ENCODE results near the gene ITGA3. TPM values are rescaled to one million over a fixed set of nuclear protein-coding genes. Genes with fewer than 3 reads are reported as not detected.
"Not testable (repeated sequence)": the region's sequence is repeated elsewhere in the genome, so short reads cannot be mapped to it uniquely, and the experiment has no call there.

Gene ITGA3
- polyA plus RNA-seq, 1 donor = 41.8 TPM

DNA sequence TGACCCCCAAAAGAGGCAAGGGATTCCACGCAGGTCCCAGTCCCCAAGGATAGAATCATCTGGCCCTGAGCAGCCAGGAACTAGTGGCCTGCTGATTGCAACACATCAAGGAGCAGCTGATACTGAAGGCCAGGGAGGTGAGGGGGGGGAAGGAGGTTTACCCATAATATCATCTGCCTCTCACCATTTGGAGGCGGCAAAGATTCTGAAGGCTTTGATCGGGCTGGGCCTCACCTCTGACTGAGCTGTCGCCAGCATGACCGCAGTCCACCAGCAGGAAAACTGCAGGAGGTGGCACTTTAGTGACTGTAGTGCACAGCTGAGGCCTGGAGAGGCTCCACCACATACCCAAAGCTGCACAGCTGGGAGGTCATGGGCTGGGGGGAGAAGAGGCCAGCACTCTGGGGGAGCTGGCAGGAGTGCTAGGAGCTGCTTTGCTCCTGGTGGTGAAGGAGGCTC is 20.5 kb upstream of the ITGA3 start:
- DNase-seq = no peak

DNA sequence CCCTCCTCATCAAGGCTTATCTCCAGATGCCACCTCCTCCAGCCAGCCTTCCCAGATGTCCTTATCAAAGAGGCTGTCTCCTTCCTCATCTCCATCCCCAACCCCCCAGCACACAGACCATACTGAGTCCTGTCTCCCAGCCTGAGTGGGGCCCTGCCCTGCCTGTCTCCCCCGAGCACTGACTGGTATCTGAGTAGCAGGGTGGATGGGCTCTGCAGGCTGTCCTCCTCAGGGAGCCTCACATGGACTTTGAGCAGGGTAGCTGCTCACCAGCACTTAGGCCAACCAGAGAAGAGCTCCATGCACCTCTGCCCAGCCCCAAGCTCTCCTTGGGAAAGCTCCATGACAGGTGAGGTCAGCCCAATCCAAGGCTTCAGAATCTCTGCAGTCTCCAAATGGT is 20.0 kb upstream of the ITGA3 start:
- no peak for DNase-seq

DNA sequence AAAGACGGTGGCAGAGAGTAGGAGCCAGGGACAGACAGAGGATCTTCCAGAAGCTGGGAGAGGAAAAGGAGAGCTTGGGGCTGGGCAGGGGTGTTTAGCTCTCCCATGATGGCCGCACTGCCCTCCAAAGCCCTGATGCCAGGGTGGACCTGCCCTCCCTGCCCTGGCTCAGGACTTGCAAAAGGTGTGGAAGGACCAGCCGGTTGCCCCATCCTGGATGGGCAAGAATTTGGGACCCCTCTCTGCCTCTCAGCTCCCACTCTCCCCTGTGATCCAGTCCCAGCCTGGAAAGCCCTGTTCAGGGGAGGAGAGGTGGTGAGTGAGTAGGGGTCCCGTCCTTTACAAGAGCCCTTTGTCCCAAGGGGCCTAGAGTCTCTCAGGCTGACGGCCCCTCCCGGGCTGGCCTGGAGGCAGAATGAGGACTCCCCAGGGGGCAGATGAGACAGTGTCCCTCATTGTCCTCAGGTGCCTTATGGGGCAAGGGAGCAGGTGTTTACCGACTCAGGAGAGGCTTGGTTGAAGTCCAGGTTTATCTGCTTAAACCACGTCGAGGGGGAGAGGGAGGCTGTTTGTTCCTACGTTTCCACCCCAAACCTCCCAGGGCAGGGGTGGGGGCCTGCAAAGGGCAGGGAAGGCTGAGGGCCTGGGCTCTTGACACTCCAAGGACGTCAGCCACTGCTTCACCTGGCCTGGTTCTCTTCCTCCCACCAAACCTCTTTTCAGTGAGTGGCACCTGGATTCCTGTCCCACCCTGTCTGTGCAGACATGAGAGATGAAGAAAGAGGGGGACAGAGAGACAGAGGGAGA is 19.3 kb upstream of the ITGA3 start:
- no peak for DNase-seq

DNA sequence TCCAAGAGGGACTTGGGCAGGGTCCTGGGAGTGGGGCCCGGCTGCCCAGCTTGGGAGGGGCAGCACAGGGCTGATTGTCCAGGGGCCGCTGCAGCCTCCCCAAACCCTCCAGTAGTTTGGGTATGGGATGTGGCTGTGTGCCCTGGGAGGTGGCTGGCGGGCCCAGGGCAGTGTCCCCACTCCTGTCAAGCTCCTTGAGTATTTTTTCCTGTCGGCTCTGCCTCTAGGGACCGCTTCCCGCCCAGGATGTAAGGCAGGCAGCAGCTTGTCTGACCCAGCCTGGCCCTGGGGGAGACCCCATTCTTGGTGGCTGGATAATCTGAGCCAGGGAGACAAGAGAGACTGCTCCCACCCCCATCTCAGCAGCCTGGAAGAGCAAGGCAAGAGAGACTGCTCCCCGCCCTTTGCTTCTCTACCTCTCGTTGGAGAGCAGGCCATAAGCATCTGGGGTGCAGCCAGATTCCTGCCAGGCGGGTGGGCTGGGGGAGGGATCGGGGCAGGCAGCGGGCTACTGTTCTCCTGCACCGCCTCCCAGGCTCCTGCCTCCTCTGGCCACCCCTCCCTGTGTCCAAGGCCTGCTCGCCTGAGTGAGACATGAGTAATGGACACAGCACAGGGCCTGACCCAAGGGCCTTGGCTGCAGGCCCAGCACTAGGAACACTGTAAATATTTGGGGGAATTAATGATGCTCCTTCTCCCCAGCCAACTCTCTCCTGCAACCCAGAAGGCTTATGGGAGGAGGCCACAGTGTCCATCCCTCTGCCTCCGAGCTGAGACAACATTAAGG is 18.4 kb upstream of the ITGA3 start:
- no peak for DNase-seq

DNA sequence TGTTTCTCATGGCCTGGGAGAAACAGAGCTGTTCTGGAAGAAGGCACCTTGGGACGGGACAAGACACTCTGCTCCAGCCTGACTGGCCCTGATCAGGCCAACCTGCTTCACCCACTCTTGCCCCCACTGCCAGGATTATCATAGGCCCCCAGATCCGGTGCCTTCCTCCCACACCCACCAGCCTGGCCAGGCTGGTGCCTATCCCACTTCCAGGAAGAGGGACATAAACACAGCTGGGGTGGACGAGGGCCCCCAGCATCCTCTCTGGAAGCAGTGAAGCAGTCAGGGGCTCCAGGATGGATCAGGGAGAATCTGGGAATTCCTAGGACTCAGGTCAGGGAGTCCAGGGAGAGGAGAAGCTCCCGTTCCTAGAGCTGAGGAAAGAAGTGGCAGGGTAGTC is 16.9 kb upstream of the ITGA3 start:
- DNase-seq = no peak

DNA sequence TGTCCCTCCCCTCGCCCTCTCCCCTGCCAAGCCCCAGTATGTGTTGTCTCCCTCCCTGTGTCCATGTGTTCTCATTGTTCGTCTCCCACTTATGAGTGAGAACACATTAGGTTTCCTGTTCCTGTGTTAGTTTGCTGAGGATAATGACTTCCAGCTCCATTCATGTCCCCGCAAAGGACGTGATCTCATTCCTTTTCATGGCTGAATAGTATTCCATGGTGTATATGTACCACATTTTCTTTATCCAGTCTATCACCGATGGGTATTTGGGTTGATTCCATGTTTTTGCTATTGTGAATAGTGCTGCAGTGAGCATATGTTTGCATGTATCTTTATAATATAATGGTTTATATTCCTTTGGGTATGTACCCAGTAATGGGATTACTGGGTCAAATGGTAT is 15.4 kb upstream of the ITGA3 start:
- not testable (repeated sequence) for DNase-seq

DNA sequence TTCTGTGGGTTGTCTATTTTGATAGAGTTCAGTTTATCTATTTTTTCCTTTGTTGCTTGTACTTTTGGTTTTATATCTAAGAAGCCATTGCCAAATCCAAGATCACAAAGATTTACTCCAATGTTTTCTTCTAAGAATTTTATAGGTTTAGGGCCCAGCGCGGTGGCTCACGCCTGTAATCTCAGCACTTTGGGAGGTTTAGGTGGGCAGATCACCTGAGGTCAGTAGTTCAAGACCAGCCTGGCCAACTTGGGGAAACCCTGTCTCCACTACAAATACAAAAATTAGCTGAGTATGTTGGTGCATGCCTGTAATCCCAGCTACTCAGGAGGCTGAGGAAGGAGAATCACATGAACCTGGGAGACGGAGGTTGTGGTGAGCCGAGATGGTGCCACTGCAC is 13.7 kb upstream of the ITGA3 start:
- DNase-seq = no peak

DNA sequence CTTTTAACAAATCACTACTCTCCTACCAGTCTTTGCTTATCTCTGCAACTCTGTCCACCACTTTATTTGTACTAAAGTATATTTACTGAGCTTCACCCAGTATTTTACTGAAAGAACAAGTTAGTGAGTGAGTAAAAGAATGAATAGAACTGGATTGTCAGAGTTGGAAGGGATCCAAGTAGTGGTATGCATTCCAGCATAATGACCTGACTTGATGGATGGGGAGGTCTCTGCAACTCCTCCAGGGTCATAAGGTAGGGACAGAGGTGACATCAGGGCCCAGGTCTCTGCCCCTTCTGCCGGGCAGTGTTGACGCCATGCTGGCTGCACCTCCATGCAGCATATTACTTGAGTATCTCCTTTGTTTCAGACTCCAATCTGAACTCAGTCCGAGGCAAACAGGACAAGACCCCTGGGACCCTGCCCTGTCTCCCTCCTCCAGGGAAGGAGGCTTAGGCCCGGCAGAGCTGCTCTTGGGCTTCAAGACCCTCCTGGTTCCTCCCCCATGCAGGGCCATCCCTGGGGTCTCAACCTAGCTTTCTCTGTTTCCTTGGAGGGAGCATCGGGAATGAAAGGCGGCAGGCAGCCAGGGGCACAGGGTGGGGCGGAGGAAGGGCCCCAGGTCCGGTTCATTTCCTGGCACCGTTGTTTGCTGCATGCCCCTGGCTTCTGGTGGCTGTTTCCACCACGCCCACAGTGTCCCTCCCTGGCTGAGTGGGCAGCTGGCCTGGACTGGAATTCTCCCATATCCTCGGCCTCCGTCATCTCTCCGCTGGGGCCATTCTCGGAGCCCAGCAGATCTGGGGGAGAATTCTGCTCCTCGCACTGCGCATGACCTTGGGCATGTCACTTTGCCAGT is 12.4 kb upstream of the ITGA3 start:
- no peak for DNase-seq

DNA sequence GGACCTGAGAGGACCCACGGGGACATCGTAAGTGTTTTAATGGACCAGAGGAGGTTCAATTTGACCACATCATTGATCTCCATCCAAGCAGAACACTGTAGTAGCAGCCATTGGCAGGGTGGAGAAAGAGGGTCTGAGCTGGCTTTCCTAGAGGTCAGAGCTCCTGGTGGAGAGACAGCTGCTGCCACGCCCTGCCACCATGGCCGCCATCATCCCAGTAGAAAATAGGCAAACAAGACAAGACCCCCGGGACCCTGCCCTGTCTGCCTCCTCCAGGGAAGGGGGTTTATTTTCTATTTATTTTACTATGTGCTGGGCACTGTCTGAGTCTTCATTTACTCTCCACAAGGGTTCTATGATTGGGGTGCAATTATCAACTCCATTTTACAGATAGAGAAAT is 11.4 kb upstream of the ITGA3 start:
- DNase-seq = no peak

DNA sequence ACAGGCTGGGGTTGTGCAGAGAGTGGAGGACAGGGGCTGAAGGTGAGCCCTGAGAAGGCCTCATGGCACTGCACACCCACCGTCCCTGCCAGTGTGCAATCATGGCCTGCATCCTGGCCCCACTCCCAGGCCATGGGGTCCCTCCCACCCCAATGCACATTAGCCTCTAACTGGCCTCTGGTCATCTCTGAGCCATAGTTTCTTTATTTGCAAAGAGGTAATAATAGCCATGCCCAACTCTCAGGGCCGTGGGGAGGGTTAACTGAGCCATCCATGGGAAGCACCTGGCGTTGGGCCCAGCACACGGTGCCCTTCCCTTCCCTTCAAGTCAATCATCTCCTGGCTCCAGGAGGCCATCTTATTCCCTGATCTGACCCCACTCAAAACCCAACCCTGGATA is 10.8 kb upstream of the ITGA3 start:
- DNase-seq = no peak

DNA sequence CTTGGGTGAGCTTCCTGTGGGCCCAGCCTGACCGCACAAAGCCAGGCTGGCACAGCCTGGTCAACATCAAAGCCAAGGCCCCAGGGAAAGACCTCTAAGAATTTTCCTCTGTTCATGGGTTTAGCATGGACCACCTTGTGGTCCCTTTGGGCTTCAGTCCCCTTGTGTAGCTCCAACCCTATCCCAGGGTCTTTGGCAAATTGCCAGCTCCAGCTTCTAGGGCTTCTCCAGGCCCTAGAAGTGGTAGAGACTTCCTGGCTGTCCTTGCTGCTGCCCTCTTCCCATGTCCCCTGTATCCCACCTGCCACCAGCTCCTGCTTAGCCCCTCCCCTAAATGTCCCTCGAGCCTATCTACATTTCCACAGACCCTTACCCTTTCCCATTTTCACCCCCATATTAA is 9.7 kb upstream of the ITGA3 start:
- no peak for DNase-seq

DNA sequence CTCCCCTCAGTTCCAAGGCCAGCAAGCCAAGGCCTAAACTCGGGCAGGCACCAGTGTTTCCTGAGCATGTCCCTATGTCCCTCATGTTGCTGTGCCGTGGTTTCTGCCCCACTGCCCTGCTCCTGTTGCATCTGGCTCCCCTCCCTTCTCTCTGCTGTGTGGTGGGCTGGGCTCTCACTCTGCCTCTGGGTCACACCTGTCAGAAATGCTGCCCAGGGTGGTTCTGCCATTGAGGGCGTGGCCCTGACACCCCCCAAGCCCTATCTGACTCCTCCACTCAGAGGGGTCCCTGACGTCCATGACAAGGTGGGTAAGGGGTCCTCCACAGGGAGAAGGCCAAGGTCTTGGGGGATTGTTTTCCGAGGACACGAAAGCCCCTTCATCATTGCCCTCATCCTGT is 9.2 kb upstream of the ITGA3 start:
- no peak for DNase-seq

DNA sequence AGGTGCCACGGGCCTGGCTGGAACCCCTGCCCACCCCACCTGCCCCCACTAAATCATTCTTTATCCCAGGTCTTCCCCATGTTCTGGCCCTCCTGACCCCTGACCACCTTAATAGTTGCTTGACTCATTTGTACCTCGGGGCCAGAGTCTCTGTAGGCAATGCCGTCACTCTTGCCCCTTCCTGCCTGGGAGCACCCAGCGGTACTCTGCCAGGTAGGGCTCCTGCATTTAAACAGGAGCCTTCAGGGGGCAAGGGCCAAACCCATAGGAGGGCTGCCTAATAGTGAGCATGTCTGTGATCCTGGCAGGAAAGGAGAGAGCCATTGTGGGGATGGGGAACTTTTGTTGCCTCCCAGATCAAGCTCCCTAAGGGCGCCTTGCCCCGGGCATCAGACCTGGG is 8.8 kb upstream of the ITGA3 start:
- DNase-seq = no peak

DNA sequence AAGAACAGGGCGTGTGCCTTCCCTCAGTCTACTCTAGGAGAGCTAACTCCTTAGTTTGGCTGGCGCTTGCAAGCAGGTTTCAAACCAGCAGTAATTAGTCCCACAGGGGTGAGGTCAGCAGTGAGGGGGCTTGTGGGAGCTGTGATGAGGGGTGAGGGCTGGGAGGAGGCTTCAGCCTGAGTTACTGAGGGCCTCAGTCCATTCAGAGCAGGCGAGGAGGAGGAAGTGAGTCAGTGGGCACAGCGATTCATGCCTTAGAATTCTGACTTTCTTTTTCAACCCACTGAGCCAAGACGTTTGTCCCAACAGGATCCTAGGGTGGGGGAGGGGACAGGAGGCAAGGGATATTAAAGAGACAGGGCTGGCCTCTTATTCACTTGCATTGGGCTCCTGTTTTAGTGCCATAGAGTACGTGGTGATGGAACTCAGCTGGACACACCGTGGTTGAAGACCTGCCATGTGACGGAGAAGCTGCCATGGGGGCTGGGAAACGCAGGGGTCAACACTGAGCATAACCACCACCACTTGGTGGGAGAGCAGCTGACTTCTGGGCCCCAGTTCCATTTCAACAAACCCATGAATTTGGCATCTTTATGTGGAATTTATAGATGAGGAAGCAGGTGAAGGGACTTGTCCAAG is 8.3 kb upstream of the ITGA3 start:
- no peak for DNase-seq

DNA sequence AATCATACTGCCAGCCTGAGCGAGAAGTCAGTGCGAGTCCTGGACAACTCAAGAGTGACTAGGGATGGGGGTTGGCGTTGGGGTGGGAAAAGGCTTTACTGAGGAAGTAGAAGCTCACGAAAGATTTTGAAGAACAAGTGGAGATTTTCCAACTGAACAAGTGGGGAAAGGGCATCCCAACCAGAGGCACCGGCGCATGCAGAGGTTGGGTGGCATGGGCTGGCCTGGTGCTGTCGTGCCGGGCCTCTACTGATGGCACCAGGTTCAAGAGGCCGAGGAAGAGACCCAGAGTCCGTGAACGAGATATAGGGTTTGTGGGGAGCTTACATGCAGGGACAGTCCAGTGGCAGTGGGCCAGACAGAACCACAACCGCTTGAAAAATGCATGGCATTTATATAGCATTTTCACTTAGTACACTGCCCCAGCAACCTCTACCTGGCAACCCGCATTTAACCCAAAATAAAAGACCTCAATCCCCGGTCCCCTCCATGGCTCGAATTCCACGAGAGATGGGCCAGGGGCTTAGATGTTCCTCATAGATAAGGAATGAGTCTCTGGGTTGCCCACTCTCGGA is 7.7 kb upstream of the ITGA3 start:
- no peak for DNase-seq

DNA sequence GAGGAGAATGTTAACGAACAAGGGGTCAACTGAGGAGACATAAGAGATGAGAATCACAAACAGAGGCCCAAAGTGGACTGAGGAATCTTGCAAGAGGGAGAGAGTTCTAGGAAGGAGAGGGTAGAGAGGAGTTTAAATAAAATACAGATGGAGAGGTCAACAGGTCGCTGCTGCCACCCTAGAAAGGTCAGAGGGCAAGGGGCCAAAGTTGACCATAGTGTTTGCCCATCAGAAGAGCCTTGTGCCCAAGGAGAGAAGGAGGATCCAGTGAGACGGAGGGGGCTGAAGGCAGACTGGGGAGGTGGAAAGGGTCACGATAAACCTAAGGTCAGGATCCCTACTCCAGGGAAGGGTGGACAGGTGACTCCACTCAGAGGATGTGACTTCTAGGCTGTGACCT is 6.9 kb upstream of the ITGA3 start:
- no peak for DNase-seq

DNA sequence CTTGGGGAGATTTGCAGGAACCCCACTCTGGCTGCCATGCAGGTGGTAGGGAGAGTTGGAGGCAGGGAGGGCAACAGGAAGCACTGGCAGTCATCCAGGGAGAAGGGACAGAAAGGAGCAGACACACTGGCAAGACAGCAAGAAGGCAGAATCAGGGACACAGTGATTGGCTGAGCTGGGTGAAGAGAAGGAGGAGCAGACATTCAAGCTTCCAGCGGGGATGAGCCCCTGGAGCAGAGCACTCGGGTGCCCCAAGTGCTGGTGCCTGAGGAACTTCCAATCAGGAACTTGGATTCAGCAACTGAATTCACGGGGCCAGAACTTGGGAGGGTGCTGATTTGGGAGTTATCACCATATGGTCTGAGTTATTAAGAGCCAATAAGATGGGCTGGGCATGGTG is 6.3 kb upstream of the ITGA3 start:
- DNase-seq = no peak

DNA sequence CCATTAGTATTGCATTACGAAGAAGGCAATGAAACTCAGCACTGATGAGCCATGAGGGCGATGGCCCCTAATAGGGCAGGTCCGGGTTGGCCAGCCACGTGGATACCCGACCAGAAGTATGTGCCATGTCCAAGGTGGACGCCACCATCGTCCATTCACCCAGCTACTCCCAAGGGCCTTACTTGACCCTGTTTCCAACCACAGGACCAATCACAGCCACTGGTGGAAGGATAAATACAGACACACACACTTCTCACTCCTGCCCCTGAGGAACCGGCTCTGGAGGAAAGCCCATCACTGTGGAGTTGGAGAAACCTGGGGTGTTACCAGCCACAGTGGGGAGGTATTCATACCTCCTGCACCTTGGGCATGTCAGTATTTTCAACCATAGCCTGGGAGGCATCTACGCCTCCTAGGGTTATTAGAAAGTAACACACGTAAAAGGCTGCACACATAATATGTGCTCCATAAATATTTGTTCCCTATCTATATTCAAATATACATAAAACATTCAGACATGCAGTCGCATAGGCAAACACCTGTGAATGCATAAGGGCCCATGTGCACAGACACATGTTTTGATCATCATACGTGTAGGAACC is 5.4 kb upstream of the ITGA3 start:
- DNase-seq = no peak

DNA sequence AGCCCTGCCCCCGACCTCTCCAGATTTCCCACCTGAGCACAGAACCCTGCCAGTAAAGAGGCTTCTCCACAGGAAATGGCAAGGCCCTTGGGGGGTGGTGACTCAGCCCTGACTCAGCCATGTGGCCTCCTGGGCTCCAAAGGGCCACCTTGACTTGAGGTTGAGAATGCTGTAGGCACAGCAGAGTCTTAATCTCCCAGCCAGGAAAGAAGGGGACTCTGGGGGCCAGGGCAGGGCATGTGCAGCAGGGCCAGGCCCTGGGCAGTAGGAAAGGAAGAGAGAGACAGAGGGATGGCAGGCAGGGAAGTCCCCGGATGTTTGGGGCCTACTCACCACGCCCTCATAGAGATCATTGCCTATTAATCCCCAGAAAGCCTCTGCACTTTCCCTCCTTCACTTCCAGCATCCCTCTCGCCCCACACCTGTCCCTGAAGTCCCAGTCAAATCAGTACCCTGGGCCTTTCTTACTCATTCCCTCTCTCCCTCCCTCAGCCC is 4.8 kb upstream of the ITGA3 start:
- DNase-seq = no peak

DNA sequence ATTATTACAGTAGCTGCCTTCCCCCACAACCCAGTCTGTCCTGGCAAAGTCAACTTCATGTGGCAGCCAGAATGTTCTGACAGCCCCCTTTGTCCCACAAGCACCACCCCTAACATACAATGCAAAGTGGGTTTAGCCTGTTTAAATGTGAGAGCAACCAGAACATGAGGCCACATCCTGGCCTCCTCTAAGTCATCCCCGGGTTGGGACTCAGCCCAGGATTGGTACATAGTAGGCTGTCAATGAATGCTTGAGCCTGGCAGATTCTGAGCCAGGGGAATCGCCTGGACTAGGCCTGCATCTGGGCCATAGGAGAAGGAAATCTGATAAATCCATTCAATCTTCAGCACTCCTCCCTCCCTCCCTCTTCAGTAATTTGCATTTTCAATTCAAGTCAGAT is 4.3 kb upstream of the ITGA3 start:
- DNase-seq = no peak

DNA sequence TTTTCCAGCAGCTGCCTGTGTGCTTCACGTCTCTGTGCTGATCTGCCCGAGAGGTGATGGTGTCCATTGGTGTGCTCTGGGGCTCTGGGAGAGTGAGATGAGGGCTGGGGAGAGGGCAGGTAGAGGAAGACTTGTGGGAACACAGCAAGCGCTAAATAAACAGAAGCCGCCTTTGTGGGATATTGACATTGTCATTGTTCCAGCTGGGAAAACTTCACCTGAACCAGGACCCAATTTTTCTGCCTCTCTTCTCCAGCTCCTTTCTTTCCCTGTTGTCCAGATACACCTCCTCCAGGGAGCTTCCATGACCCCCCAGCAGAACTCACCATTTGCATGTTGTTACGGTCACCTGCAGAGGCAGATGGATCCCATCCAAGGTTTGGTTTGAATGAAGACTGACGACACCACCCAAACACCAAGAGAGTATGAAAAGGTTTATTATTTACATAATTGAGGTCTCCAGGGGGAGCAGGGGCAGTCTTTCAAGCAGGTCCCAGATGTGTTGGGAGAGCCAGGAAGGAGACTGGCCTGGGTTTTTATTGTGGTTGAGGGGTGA is 3.6 kb upstream of the ITGA3 start:
- DNase-seq = no peak

All from hindlimb muscle (tissue), 1 donor.